GM12878 (cell line): ENCODE measurements around the gene SLC51A. TPM values are rescaled to one million over a fixed set of nuclear protein-coding genes. Genes with fewer than 3 reads are reported as not detected.

Experiments used
- HCFC1 ChIP-seq: fragments of 150-350 bp; IDR thresholded peaks from 2 replicates; pipeline ENCODE4 v1.6.1; 2014; ENCODE audit warnings: low read length
- RELA ChIP-seq: fragments of 450-650 bp; IDR thresholded peaks from 2 replicates; pipeline ENCODE4 v1.8.0; 2014; ENCODE audit warnings: borderline replicate concordance; ENCODE audit not compliant: partially characterized antibody
- SIX5 ChIP-seq: IDR thresholded peaks from 2 replicates; pipeline ENCODE4 v1.6.1; 2011; ENCODE audit warnings: mild to moderate bottlenecking, low read depth, low read length, moderate library complexity; ENCODE audit not compliant: severe bottlenecking
- ZNF592 ChIP-seq: fragments of 450-650 bp; IDR thresholded peaks from 2 replicates; pipeline ENCODE4 v1.6.1; 2017; ENCODE audit warnings: mild to moderate bottlenecking, moderate library complexity
- polyA plus RNA-seq, 11 experiments: library from polyadenylated mRNA; depleted of rRNA in 4 of 11; unstranded in 6 of 11; stranded (reverse) in 5 of 11; fragments of >200 nt; fragmentation: Nextera tagmentation in 4 of 11; fragmentation: Illumina TruSeq in 1 of 11; extraction: Ambion mirVana in 4 of 11; extraction: Trizol in 1 of 11; gene quantifications; 1 replicate in 1 of 11; 2 replicates in 10 of 11; pipeline versions ENCODE4 v1.2.1 to v1.2.3, GENCODE V29; 2011 to 2016; ENCODE audit warnings: inconsistent platforms in 2 of 11, missing spikeins in 2 of 11, low read depth in 1 of 11
- total RNA-seq, 4 experiments: library from RNA; depleted of rRNA in 3 of 4; stranded (reverse); fragments of >200 nt in 3 of 4; fragmentation: Illumina TruSeq in 1 of 4; extraction: Trizol in 1 of 4; gene quantifications; 2 replicates each; pipeline versions ENCODE4 v1.2.1 to v1.2.3, GENCODE V29; 2013 to 2021
- TF ChIP-seq, protein P1 (sequence below): IDR thresholded peaks from 2 replicates; pipeline ENCODE4 v1.6.1; 2011; ENCODE audit warnings: low read depth, low read length, improper control_type of control experiment, borderline replicate concordance
- TF ChIP-seq, protein P2 (sequence below): fragments of 450-650 bp; IDR thresholded peaks from 2 replicates; pipeline ENCODE4 v1.6.1; 2016; ENCODE audit warnings: mild to moderate bottlenecking

The SLC51A gene
- total and polyA plus RNA-seq, 10 of the 15 experiments (the other 5 are each of a cell fraction or from before 2014, with no cell fraction given) = 0.99 to 3.9 (median 2.2) TPM; not detected in 6

DNA sequence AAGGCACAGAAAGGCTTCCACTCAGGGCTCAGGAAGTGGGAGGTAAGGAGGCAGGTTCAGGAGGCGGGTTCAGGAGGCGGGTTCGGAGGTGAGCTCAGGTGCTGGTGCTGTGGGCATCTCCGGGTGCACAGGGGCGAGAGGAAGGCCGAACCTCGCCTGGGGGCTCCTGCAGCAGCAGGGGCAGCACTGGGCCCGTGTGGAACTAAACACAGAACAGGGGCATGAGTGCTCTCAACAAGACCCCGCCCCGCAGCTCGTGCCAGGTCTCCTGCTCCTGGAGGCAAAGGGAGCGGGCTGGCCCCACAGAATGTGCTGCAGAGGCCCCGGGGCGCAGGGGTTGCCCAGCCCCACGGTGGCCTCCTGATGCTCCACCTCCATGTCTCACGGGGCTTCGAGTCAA lies 18.8 kb upstream of the SLC51A start (continued):
- TF ChIP-seq ZNF592 = no peak
- no peak for TF ChIP-seq RELA
- no peak for TF ChIP-seq HCFC1
- TF ChIP-seq, protein P1, sequence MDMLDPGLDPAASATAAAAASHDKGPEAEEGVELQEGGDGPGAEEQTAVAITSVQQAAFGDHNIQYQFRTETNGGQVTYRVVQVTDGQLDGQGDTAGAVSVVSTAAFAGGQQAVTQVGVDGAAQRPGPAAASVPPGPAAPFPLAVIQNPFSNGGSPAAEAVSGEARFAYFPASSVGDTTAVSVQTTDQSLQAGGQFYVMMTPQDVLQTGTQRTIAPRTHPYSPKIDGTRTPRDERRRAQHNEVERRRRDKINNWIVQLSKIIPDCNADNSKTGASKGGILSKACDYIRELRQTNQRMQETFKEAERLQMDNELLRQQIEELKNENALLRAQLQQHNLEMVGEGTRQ = no peak
- TF ChIP-seq SIX5 = no peak
- TF ChIP-seq, protein P2, sequence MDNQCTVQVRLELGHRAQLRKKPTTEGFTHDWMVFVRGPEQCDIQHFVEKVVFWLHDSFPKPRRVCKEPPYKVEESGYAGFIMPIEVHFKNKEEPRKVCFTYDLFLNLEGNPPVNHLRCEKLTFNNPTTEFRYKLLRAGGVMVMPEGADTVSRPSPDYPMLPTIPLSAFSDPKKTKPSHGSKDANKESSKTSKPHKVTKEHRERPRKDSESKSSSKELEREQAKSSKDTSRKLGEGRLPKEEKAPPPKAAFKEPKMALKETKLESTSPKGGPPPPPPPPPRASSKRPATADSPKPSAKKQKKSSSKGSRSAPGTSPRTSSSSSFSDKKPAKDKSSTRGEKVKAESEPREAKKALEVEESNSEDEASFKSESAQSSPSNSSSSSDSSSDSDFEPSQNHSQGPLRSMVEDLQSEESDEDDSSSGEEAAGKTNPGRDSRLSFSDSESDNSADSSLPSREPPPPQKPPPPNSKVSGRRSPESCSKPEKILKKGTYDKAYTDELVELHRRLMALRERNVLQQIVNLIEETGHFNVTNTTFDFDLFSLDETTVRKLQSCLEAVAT = no peak
